Posterior cingulate gyrus (tissue), 11 donors: ENCODE measurements around the gene RBL1.

Experiments used
- DNase-seq, 10 donors: peaks; one replicate each; pipeline versions ENCODE4 v3.0.0 to v3.0.0-alpha.2; 2020 to 2021; ENCODE audit warnings: mixed read lengths in 3 of 10
- intact Hi-C: fragments of 100-400 bp; cut with DNase I; formaldehyde crosslinking; loops from one replicate; pipeline ENCODE4 v1.15.1; 2023

The RBL1 gene

GRCh38 chr20:36951979-36952738 is 143.6 kb downstream of the RBL1 start:
- no peak for DNase-seq
- intact Hi-C loops: no loop called here

GRCh38 chr20:36951198-36951978 is 144.4 kb downstream of the RBL1 start, which contains the start of gene SAMHD1:
Gene SAMHD1, minus strand, starts transcription at chr20:36951708. Its CDS starts 65 bp downstream, at chr20:36951643.
- intact Hi-C loops: no loop called here

DNA sequence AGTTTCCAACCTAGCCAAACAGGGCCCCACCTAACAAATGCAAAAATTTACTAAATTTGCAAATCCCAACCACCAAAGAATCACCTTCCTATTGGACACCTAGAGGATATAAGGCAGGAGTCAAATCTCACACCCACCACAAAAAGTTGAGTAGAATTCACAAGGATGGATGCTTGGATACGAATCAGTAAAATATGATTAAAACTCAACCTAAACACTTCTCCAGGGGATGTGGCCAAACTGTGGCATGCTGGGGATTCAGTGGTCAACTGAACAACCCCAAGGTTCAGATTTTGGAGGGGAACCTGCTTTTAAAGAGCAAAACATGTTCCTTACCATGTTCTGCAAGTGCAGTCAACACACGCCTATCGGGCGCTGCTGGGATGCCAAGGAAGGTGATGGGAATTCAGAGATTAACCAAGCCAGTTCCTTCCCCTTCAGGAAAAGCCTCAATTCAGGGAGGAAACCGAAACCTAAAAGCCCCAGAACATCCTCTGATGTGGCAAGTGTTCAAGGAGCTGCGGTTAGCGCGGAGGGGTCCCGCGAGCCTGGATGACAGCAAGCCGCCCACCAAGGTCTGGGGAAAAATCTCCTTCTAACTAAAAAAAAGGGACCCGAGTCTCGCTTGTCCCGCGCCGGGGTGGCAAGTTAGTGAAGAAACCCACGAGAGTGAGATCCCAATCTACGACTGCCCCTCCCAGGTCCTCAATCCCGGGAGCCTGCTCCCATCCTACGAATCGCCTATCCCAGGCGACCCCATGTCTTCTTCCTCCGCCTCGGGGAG is 145.2 kb downstream of the RBL1 start:
- DNase-seq: peak in 6 of 10 donors; percentile 6 to 86 (median 21)
- intact Hi-C loops: loop anchor here (1.0 kb wide), 1 partner anchor 146 kb away; no protein-coding TSS in a partner anchor

More at GRCh38 chr20:36951198-36951978, 144.4 kb downstream of the RBL1 start, which contains the start of gene SAMHD1:
- DNase-seq: peak; percentile 94 to 99 (median 96)
